HG03045 (cell line): ENCODE results near the gene UBE2S.

ENCODE experiments used
- ATAC-seq: cut with Tn5 transposase; IDR thresholded peaks from one replicate; pipeline ENCODE4 v1.9.1; 2021; ENCODE audit warnings: mild to moderate bottlenecking, moderate library complexity; ENCODE audit not compliant: unreplicated experiment

Gene UBE2S

DNA sequence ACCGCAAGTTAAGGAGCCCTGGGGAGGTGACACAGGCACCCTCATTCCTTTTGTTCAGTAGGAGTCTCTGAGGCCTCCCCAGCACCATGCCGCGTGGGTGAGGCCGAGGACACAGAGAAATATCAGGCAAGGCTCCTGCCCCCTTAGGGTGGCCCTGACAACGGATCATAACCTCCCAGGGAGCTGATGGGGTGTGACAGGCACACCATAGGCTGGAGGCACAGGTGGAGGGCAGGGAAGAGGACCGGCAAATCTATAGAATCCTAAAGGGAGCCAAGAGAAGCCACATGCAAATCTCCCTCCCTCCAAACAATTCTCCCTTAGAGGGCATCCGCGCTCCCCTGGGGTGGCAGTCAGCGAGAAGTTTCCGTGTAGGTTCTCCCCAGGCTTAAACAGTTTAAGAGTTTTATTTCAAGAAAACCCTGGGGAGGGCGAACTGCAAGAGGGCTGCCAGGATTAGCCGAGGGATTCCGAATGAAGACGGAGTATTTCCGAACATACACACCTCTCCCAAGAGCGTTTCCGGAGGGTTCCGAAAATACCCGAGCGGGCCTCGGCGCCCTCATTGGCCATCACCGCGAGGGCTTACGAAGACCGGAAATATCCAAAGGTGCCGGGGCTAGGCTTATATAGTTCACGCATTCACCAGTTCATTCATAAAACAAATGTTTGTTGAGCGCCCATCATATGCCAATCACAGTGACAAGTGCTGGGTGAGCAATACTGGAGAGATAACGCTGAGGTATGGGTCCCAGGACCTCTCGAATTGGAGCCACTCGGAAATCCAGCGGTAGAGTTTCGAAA, 22.5 kb downstream of the UBE2S start:
- peak; percentile 48 for ATAC-seq

DNA sequence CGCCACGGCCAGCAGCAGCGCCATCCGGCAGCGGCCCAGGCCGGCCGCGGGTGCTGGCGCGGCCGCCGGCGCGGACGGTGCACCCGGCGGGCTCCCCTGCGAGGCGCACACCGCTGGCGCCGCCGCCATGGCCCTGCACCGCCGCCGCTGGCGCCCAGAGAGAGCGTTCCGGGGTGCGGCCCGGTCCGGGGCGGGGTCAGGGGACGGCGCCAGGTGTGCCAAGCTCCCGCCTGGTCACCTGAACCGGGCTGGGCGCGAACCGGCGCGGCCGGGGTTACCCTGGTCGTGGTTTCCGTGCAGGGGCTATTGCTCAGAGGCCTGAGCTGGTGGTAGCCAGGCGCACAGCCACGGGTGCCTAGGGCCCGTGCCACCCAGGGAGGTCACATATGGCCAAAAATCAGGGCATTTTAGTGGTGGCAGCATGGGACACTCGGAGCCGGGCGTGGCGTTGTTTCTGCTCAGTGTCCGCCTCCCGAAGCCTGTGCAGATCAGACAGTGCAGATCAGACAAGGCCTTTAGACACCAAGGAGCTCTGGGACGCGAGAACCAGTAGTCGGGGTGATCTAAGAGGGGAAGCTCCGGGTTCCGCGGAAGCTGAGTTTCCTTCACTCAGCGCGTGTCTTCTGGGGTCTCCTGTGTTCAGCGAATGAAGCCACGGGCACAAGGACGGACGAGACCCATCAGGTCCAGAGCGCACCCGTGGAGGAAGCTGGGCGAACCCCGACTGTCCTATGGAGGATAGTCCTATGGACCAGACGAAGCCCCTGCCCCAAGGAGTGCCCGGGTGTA, 23.3 kb downstream of the UBE2S start, which contains the start of gene TMEM238:
Gene TMEM238 (minus strand): TSS at position 162 of the 789 bp plus-strand sequence. CDS start 33 bp downstream, at position 129.
- ATAC-seq: no peak

DNA sequence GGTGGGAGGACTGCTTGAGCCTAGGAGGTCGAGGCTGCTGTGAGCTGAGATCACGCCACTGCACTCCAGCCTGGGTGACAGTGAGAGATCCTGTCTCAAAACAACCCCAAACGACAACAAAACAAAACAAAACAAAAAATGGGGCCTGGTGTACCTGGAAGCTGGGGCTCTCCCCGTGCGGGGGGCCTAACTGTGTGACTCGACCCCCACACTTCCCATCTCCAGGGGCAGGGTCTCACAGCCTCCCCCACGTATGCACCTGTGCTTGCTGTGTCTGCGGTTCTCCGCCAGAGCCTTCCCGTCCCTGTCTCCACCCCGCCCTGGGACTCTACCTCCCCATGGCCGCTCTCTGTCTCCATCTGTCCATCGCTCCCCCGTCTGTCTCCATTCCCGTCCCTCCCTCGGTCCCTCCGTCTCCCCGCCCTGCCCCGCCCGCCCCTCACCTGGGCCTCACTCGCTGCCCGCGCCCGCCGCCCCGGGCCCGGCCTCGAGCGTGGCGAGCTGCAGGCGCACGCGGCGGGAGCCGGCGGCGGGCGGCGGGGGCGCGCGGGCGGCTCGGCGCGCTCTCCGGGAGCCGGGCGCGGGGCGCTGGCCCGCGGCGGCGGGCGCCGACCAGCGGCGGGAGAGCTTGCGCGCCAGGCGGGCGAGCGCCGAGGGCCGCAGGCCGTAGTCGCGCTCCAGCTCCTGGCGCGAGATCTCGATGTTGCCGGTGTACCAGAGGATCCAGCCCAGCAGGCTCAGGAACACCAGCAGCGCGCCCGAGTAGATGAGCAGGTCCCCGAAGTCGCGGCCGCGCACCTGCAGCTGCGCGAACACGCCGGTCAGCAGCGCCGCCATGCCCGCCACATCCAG, 24.1 kb downstream of the UBE2S start:
- no peak for ATAC-seq

DNA sequence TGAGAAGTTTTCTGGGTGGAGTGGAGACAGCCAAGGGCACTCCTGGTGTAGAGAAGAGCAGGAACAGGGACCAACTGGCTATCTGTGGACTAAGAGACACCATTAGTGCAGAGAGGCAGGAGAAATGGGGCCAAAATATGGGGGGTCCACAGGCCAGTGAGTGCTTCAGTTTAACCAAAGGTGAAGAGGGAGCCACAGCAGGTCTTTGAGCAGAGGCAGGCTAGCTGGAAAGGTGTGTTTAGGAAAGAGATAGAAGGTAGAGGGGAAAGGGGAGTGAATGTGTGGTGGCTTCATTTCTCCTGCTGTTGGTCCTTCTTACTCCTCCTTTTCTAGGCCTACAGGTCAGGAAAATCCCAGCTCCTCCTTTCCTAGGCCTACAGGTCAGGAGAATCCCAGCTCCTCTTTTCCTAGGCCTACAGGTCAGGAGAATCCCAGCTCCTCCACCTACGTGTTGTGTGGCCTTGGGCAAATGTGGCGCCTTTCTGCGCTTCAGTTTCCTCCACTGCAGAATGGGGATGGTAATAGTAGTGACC, 25.0 kb downstream of the UBE2S start:
- no peak for ATAC-seq

DNA sequence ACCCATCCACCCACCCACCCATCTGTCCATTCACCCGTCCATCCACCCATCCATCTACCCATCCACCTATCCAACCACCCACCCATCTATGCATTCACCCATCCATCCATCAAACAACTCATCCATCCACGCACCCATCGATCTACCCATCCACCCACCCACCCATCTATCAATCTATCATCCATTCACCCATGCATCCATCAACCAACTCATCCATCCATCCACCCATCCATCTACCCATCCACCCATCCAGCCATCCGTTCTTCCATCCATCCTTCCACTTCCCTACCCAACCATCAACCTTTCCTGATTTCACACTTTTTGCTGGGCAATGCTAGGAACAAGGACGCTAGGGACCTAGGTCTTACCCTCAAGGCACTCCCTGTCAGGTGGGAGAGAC, 25.6 kb downstream of the UBE2S start:
- no peak for ATAC-seq

DNA sequence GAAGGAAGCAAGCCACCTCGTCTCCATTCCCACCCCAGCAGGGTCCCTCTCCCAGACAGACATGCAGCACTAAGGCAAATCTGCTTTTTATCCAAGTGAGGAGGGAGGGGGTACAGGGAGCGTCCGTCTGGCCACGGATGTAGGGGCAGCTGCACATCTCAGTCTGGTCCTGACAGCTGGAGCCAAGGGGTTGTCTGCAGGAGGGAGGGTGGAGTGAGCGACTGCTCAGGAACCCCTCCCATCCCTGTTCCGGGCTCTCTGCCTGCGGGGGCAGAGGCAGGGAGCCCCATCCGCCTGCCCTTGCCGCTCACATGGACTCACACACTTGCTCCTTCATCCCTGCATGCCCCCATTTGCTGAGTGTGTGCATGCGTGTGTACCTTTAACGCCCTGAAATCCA, 28.4 kb downstream of the UBE2S start:
- ATAC-seq: no peak

DNA sequence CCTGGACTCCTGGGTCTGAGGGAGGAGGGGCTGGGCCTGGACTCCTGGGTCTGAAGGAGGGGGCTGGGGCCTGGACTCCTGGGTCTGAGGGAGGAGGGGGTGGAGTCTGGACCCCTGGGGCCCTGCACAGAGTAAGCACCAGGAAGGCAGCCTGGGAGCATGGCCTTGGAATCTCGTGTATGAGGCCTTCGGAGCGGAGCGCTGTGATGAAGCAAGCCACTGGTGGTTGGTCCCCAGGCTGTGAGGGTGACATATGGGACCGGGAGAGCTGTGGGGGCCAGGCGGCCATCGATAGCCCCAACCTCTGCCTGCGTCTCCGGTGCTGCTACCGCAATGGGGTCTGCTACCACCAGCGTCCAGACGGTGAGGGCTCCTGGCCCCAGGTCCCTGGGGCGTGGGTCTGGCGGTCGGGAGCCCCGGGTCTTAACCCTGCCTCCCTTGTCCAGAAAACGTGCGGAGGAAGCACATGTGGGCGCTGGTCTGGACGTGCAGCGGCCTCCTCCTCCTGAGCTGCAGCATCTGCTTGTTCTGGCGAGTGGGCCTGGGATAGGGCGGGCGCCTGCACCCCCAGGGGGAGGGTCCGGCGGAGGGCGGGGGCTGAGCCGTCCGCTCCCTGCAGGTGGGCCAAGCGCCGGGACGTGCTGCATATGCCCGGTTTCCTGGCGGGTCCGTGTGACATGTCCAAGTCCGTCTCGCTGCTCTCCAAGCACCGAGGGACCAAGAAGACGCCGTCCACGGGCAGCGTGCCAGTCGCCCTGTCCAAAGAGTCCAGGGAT, 30.0 kb downstream of the UBE2S start:
- ATAC-seq: no peak

DNA sequence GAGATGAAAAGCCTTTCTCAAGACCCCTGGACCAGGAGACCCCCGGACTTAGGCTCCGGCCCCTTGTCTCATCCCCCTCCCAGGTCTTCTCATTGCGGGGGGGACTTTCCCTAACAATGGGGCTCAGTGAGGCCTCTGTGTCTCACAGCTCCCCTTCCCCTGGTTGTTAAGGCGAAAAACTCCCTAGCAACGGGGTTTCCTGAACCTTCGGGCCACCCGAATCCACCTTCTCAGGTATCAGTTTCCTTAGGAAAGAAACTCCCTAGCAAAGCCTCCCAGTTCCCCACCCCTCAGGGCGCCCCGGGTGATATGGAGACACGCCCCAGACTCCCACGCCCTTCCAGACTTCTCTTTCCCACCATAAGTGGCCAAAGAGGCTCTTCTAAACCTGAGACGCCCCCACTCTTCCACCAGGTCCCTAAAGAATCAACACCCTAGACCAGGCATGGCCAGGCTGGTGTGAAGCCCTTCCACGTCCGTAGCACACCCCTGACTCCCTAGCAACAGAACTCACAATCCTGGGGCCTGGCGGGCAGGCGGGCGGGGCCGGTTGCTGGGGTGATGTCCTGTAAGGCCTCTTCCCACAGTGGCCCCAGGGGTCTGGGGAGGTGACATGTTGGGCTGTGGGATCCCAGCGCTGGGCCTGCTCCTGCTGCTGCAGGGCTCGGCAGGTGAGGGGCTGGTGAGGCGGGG, 31.2 kb downstream of the UBE2S start, which contains the start of gene TMEM190:
Gene TMEM190 (plus strand): TSS at position 586 of the 693 bp plus-strand sequence. CDS start 28 bp downstream, at position 614.
- ATAC-seq: no peak

DNA sequence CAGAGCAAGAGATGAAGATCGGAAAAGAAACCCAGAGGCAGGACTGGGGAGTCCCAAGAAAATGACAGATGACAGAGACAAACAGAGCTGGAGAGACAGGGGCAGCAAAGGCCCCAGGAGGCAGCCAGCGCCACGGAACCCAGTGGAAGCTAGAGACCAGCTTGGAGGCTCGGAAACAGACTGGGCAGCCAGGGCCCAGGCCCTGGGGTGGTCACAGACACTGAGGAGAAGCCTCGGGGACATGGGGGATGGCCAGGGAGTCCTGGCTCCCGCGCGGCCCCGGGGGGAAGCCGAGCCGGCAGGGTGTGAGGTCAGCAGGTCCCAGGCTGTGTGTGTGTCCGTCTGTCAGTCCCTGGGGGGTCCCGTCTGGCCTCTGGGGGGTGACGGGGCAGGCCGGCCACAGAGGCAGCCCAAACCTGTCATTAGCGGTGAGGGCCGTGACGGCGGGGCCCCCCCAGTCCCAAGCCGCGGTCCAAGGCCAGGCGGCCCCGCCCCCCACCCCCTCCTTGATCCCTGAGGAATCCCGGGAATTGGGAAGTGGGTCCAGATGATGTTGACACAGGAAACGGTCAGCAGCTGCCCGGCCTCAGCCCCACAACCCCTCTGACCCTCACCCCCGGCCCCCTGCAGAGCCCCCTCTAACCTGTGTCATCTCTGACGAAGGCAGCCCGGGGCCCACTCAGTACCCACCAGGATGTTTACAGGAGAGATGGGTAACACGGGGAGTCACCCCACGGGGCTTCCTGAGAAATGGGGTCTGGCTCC, 33.4 kb downstream of the UBE2S start:
- ATAC-seq: no peak

DNA sequence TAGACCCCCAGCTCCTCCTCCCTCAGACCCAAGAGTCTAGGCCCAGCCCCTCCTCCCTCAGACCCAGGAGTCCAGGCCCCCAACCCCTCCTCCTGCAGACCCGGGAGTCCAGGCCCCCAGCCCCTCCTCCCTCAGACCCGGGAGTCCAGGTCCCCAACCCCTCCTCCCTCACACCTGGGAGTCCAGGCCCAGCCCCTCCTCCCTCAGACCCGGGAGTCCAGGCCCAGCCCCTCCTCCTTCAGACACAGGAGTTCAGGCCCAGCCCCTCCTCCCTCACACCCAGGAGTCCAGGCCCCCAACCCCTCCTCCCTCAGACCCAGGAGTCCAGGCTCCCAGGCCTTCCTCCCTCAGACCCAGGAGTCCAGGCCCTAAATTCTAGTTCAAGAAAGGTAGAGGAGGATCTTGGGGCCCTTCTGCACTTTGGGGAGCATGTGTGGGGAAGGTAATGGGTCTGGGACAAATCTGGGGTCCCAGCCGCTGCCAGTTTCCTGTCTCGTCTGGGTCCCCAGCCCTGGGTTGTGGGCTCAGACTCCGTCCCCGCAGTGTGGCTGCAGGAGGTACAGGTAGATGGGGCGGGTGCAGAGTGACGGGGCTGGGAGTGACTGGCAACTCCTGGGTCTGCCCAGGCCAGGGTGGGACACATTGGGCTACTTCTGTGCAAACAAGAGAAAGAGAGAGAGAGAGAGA, 34.1 kb downstream of the UBE2S start:
- ATAC-seq: no peak

DNA sequence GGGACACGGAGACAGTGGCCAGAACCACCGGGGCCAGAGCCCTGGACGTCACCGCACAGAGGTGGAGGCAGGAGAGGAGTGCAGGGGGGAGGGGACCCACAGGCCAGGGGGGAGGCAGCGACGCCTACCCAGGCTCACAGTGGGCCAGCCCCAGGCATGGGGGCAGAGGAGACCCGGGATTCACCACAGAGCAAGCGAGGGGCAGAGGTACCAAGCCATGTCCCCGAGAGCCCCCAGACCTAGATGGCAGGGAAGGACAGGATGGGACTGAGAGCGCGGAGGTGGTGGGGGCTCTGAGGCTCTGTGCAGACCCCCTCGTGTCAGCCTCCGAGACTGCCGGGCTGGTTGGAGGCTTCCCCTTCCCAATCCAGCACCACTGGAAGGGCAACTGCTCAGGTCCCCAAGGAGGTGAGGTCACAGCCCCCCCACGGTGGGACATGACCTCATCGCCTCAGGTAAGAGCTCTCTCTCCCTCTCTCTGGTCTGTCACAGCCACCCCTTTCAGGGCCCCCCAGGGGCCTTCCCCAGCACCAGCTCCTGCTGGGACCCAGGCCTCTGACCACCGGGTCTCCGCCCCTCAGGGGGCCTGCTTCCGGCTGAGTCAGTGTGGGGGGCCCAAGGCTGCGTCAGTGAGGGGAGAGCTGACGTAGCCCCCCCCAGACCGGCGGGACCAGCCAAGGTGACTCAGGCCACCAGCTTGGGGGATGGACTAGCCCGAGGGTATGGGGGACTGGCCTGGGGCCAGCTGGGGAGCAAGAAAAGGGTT, 35.1 kb downstream of the UBE2S start:
- ATAC-seq: no peak

DNA sequence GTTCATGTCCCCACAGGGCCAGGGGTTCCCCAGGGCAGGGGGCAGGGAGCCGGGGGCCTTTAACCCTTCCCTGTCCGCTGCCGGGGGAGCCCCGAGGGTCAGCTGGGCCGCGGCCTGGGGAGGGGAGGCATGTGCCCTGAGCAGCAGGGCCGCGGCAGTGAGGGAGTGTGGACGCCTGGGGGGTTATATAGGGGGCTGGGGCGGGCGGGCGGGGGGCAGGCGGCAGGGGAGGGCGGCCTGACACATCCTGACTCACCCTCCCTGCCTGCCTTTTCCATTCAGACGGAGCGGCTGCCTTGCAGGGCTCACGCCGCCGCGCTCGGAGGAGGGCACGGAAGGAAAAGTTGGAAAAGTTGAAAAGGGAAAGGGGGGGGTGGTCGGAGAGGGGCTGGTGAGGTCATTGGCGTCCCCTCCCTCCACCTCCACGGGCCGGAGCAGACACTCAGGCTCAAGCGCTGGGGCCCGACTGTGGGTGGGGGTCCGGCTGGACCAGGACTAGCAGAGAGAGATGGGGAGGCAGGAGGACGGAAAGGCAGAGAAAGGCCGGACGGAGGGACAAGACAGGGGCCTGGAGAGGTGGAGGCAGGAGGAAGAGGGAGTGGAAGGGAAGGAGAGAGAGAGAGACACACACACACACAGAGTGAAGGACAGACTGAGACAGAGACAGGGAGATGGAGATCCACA, 37.1 kb downstream of the UBE2S start, which contains the start of gene IL11:
Gene IL11 (minus strand): TSS at position 159 of the 684 bp plus-strand sequence. CDS start 153 bp downstream, at position 6.
- no peak for ATAC-seq

DNA sequence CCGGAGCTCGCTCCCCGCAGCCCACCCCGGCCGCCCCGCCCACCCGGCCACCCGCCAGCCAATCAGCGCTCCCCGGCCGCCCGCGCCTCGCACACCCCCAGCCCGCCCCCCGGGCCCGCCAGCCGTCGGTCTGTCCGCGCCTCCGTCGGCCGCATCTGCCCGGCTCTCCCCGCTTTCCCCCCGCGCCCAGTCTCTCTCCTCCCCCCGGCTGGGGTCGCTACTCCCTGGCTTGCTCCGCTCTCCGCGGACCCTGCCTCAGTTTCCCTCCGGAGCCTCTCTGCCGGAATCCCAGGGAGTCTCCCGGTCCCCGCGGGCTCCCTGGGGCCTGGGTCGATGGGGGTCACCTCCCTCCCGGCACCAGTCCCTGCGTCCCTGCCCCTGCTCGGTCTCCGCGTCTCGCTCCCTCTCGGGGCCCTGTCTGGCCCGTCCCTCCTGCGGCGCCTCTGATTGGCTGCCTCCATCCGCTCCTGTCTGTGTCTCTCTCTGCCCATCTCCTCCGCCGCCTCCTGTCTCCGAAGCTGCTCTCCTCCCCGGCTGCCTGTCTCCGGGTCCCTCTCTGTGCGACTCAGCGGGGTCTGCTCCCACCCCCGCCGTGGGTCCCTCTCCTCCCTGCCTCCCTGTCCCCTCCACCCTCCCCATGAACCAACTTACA, 37.8 kb downstream of the UBE2S start:
- ATAC-seq: no peak

DNA sequence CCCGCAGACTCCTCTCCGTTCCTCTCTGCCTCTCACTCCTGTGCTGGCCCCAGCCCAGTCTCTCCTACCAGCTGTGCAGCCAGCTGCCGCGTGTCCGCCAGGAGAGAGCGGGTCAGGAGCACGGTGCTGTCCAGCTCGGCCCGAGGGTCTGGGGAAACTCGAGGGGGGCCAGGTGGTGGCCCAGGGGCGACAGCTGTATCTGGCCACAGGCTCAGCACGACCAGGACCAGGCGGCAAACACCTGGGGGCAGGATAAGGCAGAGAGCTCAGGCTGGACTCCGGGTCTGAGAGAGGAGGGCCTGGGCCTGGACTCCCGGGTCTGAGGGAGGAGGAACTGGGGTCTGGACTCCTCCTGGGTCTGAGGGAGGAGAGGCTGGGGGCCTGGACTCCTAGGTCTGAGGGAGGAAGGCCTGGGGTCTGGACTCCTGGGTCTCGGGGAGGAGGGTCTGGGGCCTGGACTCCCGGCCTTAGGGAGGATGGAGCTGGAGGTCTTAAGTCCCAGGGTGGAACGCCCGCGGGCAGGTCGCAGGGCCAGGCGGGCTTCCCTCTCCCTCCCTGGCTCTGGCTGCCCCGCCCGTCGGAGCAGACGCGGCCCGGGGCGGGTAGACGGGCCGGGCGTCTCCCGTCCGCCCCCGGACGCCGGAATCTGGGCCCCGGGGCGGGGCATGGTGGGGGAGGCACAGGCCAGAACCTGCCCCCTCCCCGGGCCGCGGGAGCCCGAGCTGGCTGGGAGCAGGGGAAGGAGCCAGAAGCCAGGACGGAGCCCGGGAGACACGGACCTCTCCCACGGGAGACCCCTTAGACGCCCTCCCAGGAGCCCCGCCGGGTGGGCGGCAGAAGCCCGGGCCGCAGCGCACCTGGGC, 38.7 kb downstream of the UBE2S start:
- no peak for ATAC-seq

DNA sequence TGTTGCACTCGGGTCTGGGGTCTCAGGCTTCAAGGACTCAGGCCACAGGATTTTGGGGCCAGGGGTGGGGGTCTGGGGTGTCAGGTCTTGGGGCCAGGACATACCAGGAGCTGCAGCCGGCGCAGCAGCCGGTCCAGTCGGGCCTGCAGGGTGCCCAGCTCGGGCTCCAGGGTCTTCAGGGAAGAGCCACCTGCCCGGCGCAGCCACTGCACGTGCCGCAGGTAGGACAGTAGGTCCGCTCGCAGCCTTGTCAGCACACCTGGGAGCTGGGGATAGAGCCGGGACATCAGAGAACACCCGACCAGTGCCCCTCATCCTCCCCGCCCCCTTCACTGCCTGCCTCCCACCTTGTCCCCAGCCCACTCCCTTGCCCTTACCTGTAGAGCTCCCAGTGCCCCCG, 39.5 kb downstream of the UBE2S start:
- ATAC-seq: no peak
